Loucy (cell line): ENCODE measurements around the gene STT3A.

Source experiments
- H2AFZ ChIP-seq: fragments of 200-600 bp; sonication (generic); 2 replicates; pipeline ENCODE4 v1.6.0; 2016; ENCODE audit warnings: antibody characterized with exemption, mild to moderate bottlenecking, low read length, moderate library complexity
- H3F3A ChIP-seq: fragments of 200-600 bp; 2 replicates; pipeline ENCODE4 v1.6.0; 2016; ENCODE audit warnings: antibody characterized with exemption, low read depth, mild to moderate bottlenecking
- H3K27me3 ChIP-seq: fragments of 200-600 bp; sonication (generic); 2 replicates; pipeline ENCODE4 v1.6.1; 2014; ENCODE audit warnings: low read length, mild to moderate bottlenecking; ENCODE audit not compliant: insufficient read depth, poor library complexity, severe bottlenecking
- H3K36me3 ChIP-seq: fragments of 200-600 bp; sonication (generic); 2 replicates; pipeline ENCODE4 v1.6.1; 2016; ENCODE audit warnings: low read length; ENCODE audit not compliant: insufficient read depth
- H3K4me1 ChIP-seq: fragments of 200-600 bp; sonication (generic); 2 replicates; pipeline ENCODE4 v1.5.1; 2014; ENCODE audit warnings: low read length, mild to moderate bottlenecking; ENCODE audit not compliant: insufficient read depth, poor library complexity, severe bottlenecking
- H3K4me2 ChIP-seq: fragments of 200-600 bp; sonication (generic); 2 replicates; pipeline ENCODE4 v1.6.0; 2014; ENCODE audit warnings: antibody characterized with exemption, low read length, low read depth, mild to moderate bottlenecking; ENCODE audit not compliant: poor library complexity, severe bottlenecking
- H3K4me3 ChIP-seq: fragments of 200-600 bp; sonication (generic); 2 replicates; pipeline ENCODE4 v1.5.1; 2014; ENCODE audit warnings: low read length, mild to moderate bottlenecking, mixed read lengths; ENCODE audit not compliant: poor library complexity, severe bottlenecking
- H3K79me2 ChIP-seq: fragments of 200-600 bp; sonication (generic); 2 replicates; pipeline ENCODE4 v1.6.1; 2014; ENCODE audit warnings: low read length; ENCODE audit not compliant: insufficient read depth
- H3K9ac ChIP-seq: fragments of 200-600 bp; sonication (generic); 2 replicates; pipeline ENCODE4 v1.6.0; 2014; ENCODE audit warnings: mild to moderate bottlenecking, low read depth, low read length, moderate library complexity; ENCODE audit not compliant: poor library complexity, severe bottlenecking
- H3K9me2 ChIP-seq: fragments of 200-600 bp; sonication (generic); replicated peaks from 2 replicates; pipeline ENCODE4 v1.6.1; 2016; ENCODE audit warnings: low read depth, low read length, mixed read lengths
- H3K9me3 ChIP-seq: fragments of 200-600 bp; sonication (generic); 2 replicates; pipeline ENCODE4 v1.6.1; 2014; ENCODE audit warnings: mild to moderate bottlenecking, antibody characterized with exemption, low read length, low read depth; ENCODE audit not compliant: insufficient read depth
- H4K20me1 ChIP-seq: fragments of 200-600 bp; sonication (generic); 2 replicates; pipeline ENCODE4 v1.6.0; 2014; ENCODE audit warnings: antibody characterized with exemption, low read length, mild to moderate bottlenecking; ENCODE audit not compliant: insufficient read depth, poor library complexity, severe bottlenecking
- CTCF ChIP-seq: fragments of 200-600 bp; sonication (generic); conservative IDR thresholded peaks from 2 replicates; pipeline ENCODE4 v1.5.1; 2014; ENCODE audit warnings: mild to moderate bottlenecking, antibody characterized with exemption, low read length
- EZH2phosphoT487 ChIP-seq: fragments of 200-600 bp; IDR thresholded peaks from 2 replicates; pipeline ENCODE4 v1.6.1; 2018; ENCODE audit warnings: antibody characterized with exemption, mild to moderate bottlenecking, moderate library complexity, borderline replicate concordance

The STT3A gene

DNA sequence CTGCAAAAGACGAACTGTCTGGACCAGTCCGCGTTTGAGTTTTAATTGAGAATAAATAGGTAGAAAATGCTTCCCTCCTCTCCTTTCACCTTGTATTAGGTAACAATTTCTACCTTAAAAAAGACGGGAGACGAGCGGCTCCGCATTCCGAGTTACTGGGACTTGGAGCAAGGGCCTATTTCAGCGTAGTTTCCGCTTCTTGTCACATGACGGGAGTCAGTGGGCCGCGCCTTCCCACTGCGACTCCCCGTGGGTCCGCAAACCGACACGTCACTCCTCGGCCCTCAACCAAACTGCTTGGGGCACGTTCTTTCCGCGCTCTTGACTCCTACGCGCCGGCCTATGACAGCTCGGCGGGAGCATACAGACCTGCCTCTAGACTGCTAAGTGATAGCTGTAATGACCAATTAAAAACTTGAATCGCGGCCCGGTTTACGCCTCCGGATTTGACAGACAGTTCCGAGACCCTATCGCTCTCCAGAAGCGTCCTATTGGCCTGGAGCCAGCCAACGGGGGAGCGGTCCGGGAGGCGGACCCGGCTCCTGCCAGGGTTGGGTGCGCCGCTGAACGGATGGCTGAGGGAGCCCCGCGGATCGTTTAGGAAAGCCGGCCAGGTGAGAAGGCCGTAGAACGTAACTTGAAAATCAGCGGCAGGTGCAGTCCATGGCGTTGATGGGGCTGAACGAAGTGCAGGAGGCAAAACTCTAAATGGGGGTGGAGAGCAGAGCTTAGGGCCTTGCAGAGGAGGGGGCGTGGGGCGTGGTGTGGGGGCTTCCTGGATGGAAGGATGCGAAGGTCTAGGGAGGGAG, at the start of gene STT3A:
TSS of gene STT3A (plus strand) at position 548 of the 809 bp plus-strand sequence. CDS start 3,064 bp downstream, outside the sequence.
- Histone ChIP-seq H3K27me3 (no peaks in the 10 kb centered on the region), H3K36me3 (peaks cover 2% of the 10 kb centered on the region; the same call in 1 of the 2 replicates), H4K20me1 (peaks cover 30% of the 10 kb centered on the region), H3K4me2 (peak within 1 kb of the TSS; percentile 88), H3K9ac (peak within 1 kb of the TSS; percentile 89), H3K79me2 (peaks cover 60% of the 10 kb centered on the region), H3K9me2 (no peaks in the 10 kb centered on the region), H3F3A (no peaks in the 10 kb centered on the region), H3K4me3 (peak within 1 kb of the TSS; percentile 96), H3K9me3 (no peaks in the 10 kb centered on the region), H2AFZ (peak within 1 kb of the TSS; percentile 91), H3K4me1 (peaks cover 30% of the 10 kb centered on the region)
- TF ChIP-seq EZH2phosphoT487 = no peak
- no peak for TF ChIP-seq CTCF

- no peak overlapping the region for H3K4me3 ChIP-seq
- H3K36me3 ChIP-seq = no peaks in the 10 kb centered on the region
- no peaks in the 10 kb centered on the region for H3F3A ChIP-seq
- TF ChIP-seq EZH2phosphoT487 (no peak), CTCF (no peak)
- peaks cover 13% of the 10 kb centered on the region; the same call in 1 of the 2 replicates for H3K9me3 ChIP-seq
- no peaks in the 10 kb centered on the region for H3K9me2 ChIP-seq
- H3K9ac ChIP-seq = no peak overlapping the region
- no peak overlapping the region for H3K4me2 ChIP-seq
- no peaks in the 10 kb centered on the region for H3K79me2 ChIP-seq
- H3K4me1 ChIP-seq = no peaks in the 10 kb centered on the region
- H3K27me3 ChIP-seq = no peaks in the 10 kb centered on the region
- no peaks in the 10 kb centered on the region for H4K20me1 ChIP-seq
- no peak overlapping the region for H2AFZ ChIP-seq
Measured at GRCh38 chr11:125550780-125551179, 41.9 kb upstream of the STT3A start.

DNA sequence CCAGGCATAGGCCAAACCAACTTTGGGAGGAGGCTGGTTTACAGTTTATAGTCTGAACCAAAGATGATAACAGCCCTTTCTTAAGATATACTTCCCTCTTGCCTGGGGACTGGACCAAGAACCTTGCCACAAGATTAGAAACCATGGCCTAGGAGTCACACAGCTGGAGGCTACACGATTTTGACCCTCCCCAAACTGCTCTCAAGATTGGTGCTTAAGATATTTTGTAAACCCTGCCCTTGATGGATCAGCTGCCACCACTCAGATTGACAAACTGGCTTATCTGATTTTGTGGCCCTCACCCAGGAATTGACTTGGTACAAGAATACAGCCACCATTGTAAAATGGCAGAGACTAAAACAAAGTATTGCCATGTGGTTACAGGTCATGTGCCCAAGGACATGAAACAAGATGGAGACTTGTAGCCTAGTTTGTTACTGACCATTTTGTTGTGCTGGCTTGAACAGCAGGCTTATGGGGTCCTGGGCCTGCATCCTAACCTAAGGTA, 40.8 kb upstream of the STT3A start:
- H3K4me2 ChIP-seq = no peak overlapping the region
- no peaks in the 10 kb centered on the region for H3K36me3 ChIP-seq
- H3K4me3 ChIP-seq = no peak overlapping the region
- no peak overlapping the region for H2AFZ ChIP-seq
- H3K9me2 ChIP-seq = no peaks in the 10 kb centered on the region
- no peaks in the 10 kb centered on the region for H3F3A ChIP-seq
- H3K79me2 ChIP-seq = no peaks in the 10 kb centered on the region
- no peaks in the 10 kb centered on the region for H4K20me1 ChIP-seq
- H3K9me3 ChIP-seq = peaks cover 13% of the 10 kb centered on the region; the same call in 1 of the 2 replicates
- no peaks in the 10 kb centered on the region for H3K4me1 ChIP-seq
- H3K27me3 ChIP-seq = no peaks in the 10 kb centered on the region
- TF ChIP-seq CTCF (no peak), EZH2phosphoT487 (no peak)
- no peak overlapping the region for H3K9ac ChIP-seq
